ENCODE results near the gene SPACDR. TPM values are rescaled to one million over a fixed set of nuclear protein-coding genes. Genes with fewer than 3 reads are reported as not detected.
A peak's percentile ranks its signal among the peaks of the same experiment; 100 is the strongest.

Gene SPACDR
- total and polyA plus RNA-seq, 9 of the 15 experiments (the other 6 are each of a cell fraction or from before 2014, with no cell fraction given), result 0.07 to 0.55 (median 0.14) TPM; not detected in 1

- TF ChIP-seq ZNF609 (CRISPR knock-in tag; IDR thresholded peaks at IDR 0.05; ENCODE audit: borderline replicate concordance), result no peak
- TF ChIP-seq CBX5 (IDR thresholded peaks at IDR 0.05; ENCODE audit: borderline replicate concordance, low read depth), result no peak
- TF ChIP-seq LEF1 (IDR thresholded peaks at IDR 0.05), result peak; percentile 76
- peak; percentile 87 for TF ChIP-seq MXI1 (IDR thresholded peaks at IDR 0.05; ENCODE audit: low read depth, low read length)
- peak; percentile 19 to 67; a peak in 3 of 4 replicates for TF ChIP-seq FOXK2 (conservative IDR thresholded peaks at IDR 0.05 in 1 of 2, IDR thresholded peaks at IDR 0.05 in 1 of 2; ENCODE audit: low read depth in 2 of 2)
- TF ChIP-seq TSC22D4 (tag; IDR thresholded peaks at IDR 0.05), result no peak
- TF ChIP-seq THAP12 (CRISPR knock-in tag; IDR thresholded peaks at IDR 0.05), result peak; percentile 89
- TF ChIP-seq ELK1 (CRISPR knock-in tag; IDR thresholded peaks at IDR 0.05), result no peak
- TF ChIP-seq HCFC1 (IDR thresholded peaks at IDR 0.05; ENCODE audit: low read depth, low read length), result 0 out of 2 replicates have a peak, but pooled peaks have one; percentile 13
- TF ChIP-seq SAFB2 (IDR thresholded peaks at IDR 0.05; ENCODE audit: borderline replicate concordance, low read depth, low read length, severe bottlenecking), result no peak
- TF ChIP-seq ZNF232 (CRISPR knock-in tag; IDR thresholded peaks at IDR 0.05), result 0 out of 2 replicates have a peak, but pooled peaks have one; percentile 53
- TF ChIP-seq HLTF (IDR thresholded peaks at IDR 0.05), result peak; percentile 82; the same call in 1 of the 2 replicates
- 0 out of 2 replicates have a peak, but pooled peaks have one; percentile 48 for TF ChIP-seq ZC3H8 (IDR thresholded peaks at IDR 0.05)
- peak; percentile 48; the same call in 1 of the 2 replicates for TF ChIP-seq HINFP (tag; conservative IDR thresholded peaks at IDR 0.05; ENCODE audit: low read depth)
- peak; percentile 15 to 24; a peak in 1 of 4 replicates for TF ChIP-seq ARNT (IDR thresholded peaks at IDR 0.05)
- no peak for TF ChIP-seq ZNF707 (CRISPR knock-in tag; conservative IDR thresholded peaks at IDR 0.05)
- TF ChIP-seq NELFE (IDR thresholded peaks at IDR 0.05; ENCODE audit: insufficient read depth, insufficient read length), result peak; percentile 60
- TF ChIP-seq CXXC5 (CRISPR knock-in tag; IDR thresholded peaks at IDR 0.05), result peak; percentile 85
- peak; percentile 6 for TF ChIP-seq ETV1 (tag; conservative IDR thresholded peaks at IDR 0.05; ENCODE audit: low read depth)
These were observed 35.0 kb downstream of the SPACDR start (continued) for GRCh38 chr7:100428967-100429636.

Measured in K562 (cell line).